ENCODE data around the gene C1QTNF12. TPM values are rescaled to one million over a fixed set of nuclear protein-coding genes. Genes with fewer than 3 reads are reported as not detected.
A peak's percentile ranks its signal among the peaks of the same experiment; 100 is the strongest.

C1QTNF12 gene
- total RNA-seq, 2 experiments from 2014 or later, result 3.4 to 4.8 TPM

DNA sequence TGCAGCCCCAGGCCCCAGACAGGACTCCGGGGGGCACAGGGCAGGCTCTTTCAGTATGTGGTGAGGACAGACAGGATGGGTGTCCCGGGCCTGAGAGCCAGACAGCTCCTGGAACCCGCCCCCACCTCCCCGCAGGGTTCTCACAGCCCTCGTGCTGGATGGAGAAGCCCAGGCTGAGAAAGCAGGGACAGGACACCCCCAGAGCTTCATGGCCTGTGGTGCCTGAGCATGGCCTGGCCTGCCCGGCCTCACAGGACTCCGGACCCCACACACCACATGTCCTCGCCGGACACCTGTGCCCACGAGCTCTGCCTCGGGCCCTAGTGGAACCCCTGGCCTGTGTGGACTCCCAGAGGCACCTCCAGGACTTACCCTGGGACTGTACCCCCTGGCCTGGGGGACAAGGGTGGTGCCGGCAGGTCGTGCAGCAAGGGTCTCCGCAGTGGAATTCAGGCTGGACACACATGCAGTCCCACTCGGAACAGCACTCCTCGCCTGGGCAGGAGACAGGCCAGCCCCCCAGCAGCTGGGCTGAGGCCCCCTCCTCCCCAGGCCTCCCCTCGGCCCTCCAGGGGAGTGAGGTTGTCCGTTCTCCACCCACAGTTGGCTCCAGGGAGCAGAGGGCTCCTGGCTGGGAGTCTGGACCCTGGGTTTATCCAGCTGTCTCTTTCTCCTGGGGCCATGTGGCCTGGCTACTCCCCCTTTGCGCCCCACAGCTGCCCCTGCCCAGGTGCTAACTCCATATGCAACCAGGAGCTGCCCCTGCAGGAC, 41.3 kb downstream of the C1QTNF12 start:
- ATAC-seq (ENCODE audit: poor library complexity), result no peak
- no peaks in the 10 kb centered on the region for H3K36me3 Mint-ChIP-seq (ENCODE audit: low read depth)
- H3K27ac Mint-ChIP-seq, result no peak overlapping the region

DNA sequence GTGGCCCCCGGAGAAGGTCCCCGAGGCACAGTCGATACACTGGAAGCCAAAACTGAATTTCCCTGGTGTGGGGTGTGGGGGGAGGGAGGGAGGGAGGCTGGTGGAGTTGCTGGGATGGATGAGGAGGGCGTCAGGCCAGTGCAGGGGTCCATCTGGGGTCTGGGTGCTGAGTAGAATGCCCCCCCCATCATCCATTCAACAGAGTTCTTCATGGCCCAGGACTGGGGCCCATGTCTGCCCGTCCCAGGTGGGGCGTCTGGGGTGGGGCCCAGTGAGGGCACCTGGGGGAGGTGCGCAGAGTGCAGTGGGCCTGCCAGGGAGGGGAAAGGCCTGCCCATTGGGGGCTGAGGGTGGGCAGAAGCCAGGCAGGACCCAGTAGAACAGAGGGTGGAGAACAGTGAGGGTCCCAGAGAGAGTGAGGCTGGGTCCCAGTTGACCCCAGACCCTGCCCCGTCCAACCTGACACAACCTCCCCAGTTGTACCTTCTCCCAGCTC, 42.0 kb downstream of the C1QTNF12 start:
- peak overlapping the region in 1 of 2 donors; percentile 52 for H3K27ac ChIP-seq (ENCODE audit: low read depth in 1 of 2, low read length in 2 of 2)
- intact Hi-C loops (cut with DNase I, micrococcal nuclease), result no loop called here
- POLR2A ChIA-PET, result no interaction called here
- H3K9me3 ChIP-seq (ENCODE audit: control insufficient read depth in 1 of 2, insufficient read depth in 1 of 2, low read length in 2 of 2), result no peaks in the 10 kb centered on the region
- no peak overlapping the region for H3K4me3 ChIP-seq (ENCODE audit: low read length)
- no peaks in the 10 kb centered on the region for H3K36me3 ChIP-seq (ENCODE audit: insufficient read depth, low read length)
- peak in 2 of 14 experiments; percentile 3 to 34 for DNase-seq
- CTCF ChIA-PET, result no interaction called here
- H3K27ac Mint-ChIP-seq, result no peak overlapping the region
- no peaks in the 10 kb centered on the region for H3K9me3 Mint-ChIP-seq
- H3K36me3 Mint-ChIP-seq (ENCODE audit: low read depth), result no peaks in the 10 kb centered on the region
- peaks cover 18% of the 10 kb centered on the region for H3K4me1 Mint-ChIP-seq (ENCODE audit: low read depth)
- ATAC-seq (ENCODE audit: poor library complexity), result no peak
- no peak overlapping the region for H3K4me3 Mint-ChIP-seq
- H3K27me3 ChIP-seq (ENCODE audit: control insufficient read depth in 1 of 2, insufficient read depth in 2 of 2, low read length in 2 of 2), result no peaks in the 10 kb centered on the region
- TF ChIP-seq, protein P1, sequence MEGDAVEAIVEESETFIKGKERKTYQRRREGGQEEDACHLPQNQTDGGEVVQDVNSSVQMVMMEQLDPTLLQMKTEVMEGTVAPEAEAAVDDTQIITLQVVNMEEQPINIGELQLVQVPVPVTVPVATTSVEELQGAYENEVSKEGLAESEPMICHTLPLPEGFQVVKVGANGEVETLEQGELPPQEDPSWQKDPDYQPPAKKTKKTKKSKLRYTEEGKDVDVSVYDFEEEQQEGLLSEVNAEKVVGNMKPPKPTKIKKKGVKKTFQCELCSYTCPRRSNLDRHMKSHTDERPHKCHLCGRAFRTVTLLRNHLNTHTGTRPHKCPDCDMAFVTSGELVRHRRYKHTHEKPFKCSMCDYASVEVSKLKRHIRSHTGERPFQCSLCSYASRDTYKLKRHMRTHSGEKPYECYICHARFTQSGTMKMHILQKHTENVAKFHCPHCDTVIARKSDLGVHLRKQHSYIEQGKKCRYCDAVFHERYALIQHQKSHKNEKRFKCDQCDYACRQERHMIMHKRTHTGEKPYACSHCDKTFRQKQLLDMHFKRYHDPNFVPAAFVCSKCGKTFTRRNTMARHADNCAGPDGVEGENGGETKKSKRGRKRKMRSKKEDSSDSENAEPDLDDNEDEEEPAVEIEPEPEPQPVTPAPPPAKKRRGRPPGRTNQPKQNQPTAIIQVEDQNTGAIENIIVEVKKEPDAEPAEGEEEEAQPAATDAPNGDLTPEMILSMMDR (IDR thresholded peaks at IDR 0.05), result no peak
- H3K27me3 Mint-ChIP-seq, result no peaks in the 10 kb centered on the region
- H3K4me1 ChIP-seq (ENCODE audit: insufficient read depth, low read length), result peaks cover 62% of the 10 kb centered on the region

More for the DNA sequence above, 41.3 kb downstream of the C1QTNF12 start:
- H3K4me1 Mint-ChIP-seq (ENCODE audit: low read depth), result peaks cover 19% of the 10 kb centered on the region
- Histone ChIP-seq H3K4me1 (ENCODE audit: insufficient read depth, low read length) (peaks cover 62% of the 10 kb centered on the region), H3K27me3 (ENCODE audit: control insufficient read depth in 1 of 2, insufficient read depth in 2 of 2, low read length in 2 of 2) (no peaks in the 10 kb centered on the region), H3K27ac (ENCODE audit: low read depth in 1 of 2, low read length in 2 of 2) (peak overlapping the region in 1 of 2 donors; percentile 52), H3K9me3 (ENCODE audit: control insufficient read depth in 1 of 2, insufficient read depth in 1 of 2, low read length in 2 of 2) (no peaks in the 10 kb centered on the region), H3K36me3 (ENCODE audit: insufficient read depth, low read length) (no peaks in the 10 kb centered on the region), H3K4me3 (ENCODE audit: low read length) (peak overlapping the region; percentile 61)
- peak in 5 of 14 experiments; percentile 1 to 34 (median 4) for DNase-seq
- peak overlapping the region; percentile 51 for H3K4me3 Mint-ChIP-seq
- H3K27me3 Mint-ChIP-seq, result no peaks in the 10 kb centered on the region
- intact Hi-C loops (cut with DNase I, micrococcal nuclease), result loop anchor here in 1 of 2 experiments (5.0 kb wide), 1 partner anchor 48 kb away; no protein-coding TSS in a partner anchor
- TF ChIP-seq, protein P1 (IDR thresholded peaks at IDR 0.05), result no peak
- no peaks in the 10 kb centered on the region for H3K9me3 Mint-ChIP-seq
- ChIA-PET CTCF (no interaction called here), POLR2A (no interaction called here)

DNA sequence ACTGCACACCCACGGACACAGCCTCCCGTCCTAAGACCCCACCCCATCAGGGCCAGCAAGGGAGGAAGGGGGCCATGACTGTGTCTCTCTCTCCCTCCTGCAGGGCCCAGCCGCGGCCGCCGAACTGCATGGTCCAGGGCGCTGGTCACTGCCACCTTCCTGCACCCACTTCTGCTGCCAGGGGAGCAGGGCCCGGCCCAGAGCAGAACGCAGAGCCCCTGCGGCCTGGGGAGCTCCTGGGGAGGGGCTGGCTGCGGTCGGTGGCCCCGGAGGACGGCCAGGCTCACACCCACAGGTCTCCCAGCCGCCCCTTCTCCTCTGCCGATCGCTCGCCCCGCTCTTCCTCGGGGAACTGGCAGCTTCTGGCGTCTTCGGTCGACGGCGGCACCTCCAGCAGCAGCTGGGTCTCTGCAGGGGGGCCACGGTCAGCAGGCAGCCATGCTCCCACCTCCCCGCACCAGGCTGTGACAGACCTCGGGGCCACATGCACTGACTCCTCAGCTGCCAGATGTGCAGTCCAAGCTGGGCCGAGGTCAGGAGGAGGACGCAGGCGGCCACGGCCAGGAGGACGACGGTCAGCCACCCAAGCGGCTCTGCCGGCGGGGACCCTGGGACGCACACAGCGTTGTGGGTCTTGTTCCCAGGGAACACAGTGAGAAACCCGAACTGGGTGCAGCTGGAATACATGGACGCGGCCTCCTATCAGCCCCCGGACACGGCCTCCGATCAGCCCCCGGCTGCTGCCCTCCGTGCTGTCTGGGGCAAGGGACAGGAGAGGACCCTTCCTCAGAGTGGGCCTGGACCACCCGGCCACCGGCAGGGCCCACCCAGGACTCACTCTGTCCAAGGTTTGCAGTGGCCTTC, 42.7 kb downstream of the C1QTNF12 start:
- Histone ChIP-seq H3K4me3 (ENCODE audit: low read length) (no peak overlapping the region), H3K4me1 (ENCODE audit: insufficient read depth, low read length) (peaks cover 56% of the 10 kb centered on the region), H3K27ac (ENCODE audit: low read depth in 1 of 2, low read length in 2 of 2) (no peak overlapping the region), H3K27me3 (ENCODE audit: control insufficient read depth in 1 of 2, insufficient read depth in 2 of 2, low read length in 2 of 2) (no peaks in the 10 kb centered on the region), H3K9me3 (ENCODE audit: control insufficient read depth in 1 of 2, insufficient read depth in 1 of 2, low read length in 2 of 2) (no peaks in the 10 kb centered on the region), H3K36me3 (ENCODE audit: insufficient read depth, low read length) (no peaks in the 10 kb centered on the region)
- H3K4me1 Mint-ChIP-seq (ENCODE audit: low read depth), result peaks cover 13% of the 10 kb centered on the region
- DNase-seq (peak in 5 of 14 experiments; percentile 1 to 40 (median 2)), ATAC-seq (ENCODE audit: poor library complexity) (no peak)
- no peak overlapping the region for H3K4me3 Mint-ChIP-seq
- ChIA-PET POLR2A (no interaction called here), CTCF (no interaction called here)
- no peaks in the 10 kb centered on the region for H3K9me3 Mint-ChIP-seq
- no peak overlapping the region for H3K27ac Mint-ChIP-seq
- TF ChIP-seq, protein P1 (IDR thresholded peaks at IDR 0.05), result no peak
- H3K36me3 Mint-ChIP-seq (ENCODE audit: low read depth), result no peaks in the 10 kb centered on the region
- intact Hi-C loops (cut with DNase I, micrococcal nuclease), result no loop called here
- H3K27me3 Mint-ChIP-seq, result no peaks in the 10 kb centered on the region

Data from CD4-positive, alpha-beta T cell (primary cell).